Measurements from ENCODE around the gene SPOCK1.

SPOCK1 gene

DNA sequence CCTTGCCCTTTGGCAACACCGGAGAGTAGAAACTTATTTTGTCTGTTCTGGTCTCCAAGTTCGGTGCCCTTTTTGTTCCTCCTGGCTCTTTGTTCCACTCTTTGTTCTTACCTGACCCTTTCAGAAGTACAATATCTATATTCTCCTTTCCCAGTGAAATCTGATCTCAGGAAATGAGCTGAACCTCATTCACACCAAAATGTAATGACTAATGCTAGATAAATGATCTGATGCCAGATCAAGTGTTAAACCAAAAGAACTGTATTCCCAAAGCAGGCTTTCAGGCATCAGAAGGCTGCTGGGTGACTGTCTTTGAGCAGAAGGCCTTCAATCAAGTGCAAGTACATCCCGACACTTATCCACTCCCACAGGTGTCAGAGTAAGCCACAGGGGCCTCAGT lies 156.4 kb downstream of the SPOCK1 start:
- Histone ChIP-seq H4K91ac (ENCODE audit: low read length) (no peak overlapping the region), H2BK120ac (ENCODE audit: low read depth, low read length) (no peak overlapping the region), H2BK5ac (ENCODE audit: low read depth, low read length, poor library complexity, severe bottlenecking) (no peak overlapping the region), H3K4ac (ENCODE audit: low read depth in 1 of 2, low read length in 2 of 2) (no peak overlapping the region), H3K9ac (ENCODE audit: low read length) (no peak overlapping the region), H2BK12ac (ENCODE audit: low read length in 2 of 2) (no peak overlapping the region), H3K4me2 (ENCODE audit: low read length, poor library complexity, severe bottlenecking) (no peak overlapping the region), H3K23ac (ENCODE audit: low read length in 2 of 2) (no peak overlapping the region), H3K4me3 (ENCODE audit: insufficient read depth in 1 of 2, low read depth in 1 of 2, low read length in 2 of 2) (no peak overlapping the region), H3K14ac (ENCODE audit: low read length in 2 of 2) (no peak overlapping the region), H4K8ac (ENCODE audit: low read length) (no peak overlapping the region), H2AFZ (ENCODE audit: low read depth, low read length) (no peak overlapping the region), H2BK15ac (ENCODE audit: low read depth, poor library complexity, severe bottlenecking) (no peak overlapping the region), H3K27ac (ENCODE audit: low read length, poor library complexity, severe bottlenecking) (no peak overlapping the region), H3K4me1 (ENCODE audit: control insufficient read depth, insufficient read depth, low read depth, low read length) (peaks cover 2% of the 10 kb centered on the region), H3K9me3 (ENCODE audit: control insufficient read depth, low read length) (no peaks in the 10 kb centered on the region), H2AK5ac (ENCODE audit: low read length, severe bottlenecking) (no peak overlapping the region), H3K79me1 (replicated peaks; ENCODE audit: low read length, poor library complexity, severe bottlenecking) (no peaks in the 10 kb centered on the region), H3K27me3 (ENCODE audit: control insufficient read depth in 1 of 2, insufficient read depth in 1 of 2, low read length in 2 of 2) (no peaks in the 10 kb centered on the region), H3K18ac (ENCODE audit: low read depth in 1 of 2, low read length in 2 of 2) (no peak overlapping the region), H3K36me3 (ENCODE audit: control insufficient read depth in 1 of 2, insufficient read depth in 2 of 2, low read depth in 1 of 2, low read length in 2 of 2) (peaks cover 0 to 8% of the 10 kb centered on the region in 2 experiments)
- 72% methylated on average over 3 of the region's 3 CpGs for WGBS
- no peak for DNase-seq

DNA sequence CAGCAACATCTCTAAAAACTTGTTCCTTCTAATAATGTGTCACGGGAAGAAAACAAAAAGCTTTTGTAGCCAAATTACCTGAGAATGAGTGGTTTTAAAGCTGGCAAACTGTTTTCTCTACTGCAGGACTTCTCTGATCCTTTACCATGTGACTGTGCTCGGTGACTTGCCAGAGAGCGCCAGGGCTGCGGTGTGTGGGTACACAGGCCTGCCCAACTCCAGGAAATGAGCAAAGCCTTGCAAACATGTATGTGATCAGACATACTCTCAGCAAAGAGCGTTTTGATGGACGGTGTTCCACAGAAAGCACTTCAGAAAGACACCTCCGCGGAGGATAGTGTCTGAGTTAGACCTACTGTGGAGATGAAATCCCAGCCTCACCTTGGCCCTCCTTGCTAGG lies 157.3 kb downstream of the SPOCK1 start:
- Histone ChIP-seq H3K79me1 (replicated peaks; ENCODE audit: low read length, poor library complexity, severe bottlenecking) (no peaks in the 10 kb centered on the region), H3K4me1 (ENCODE audit: control insufficient read depth, insufficient read depth, low read depth, low read length) (peaks cover 2% of the 10 kb centered on the region), H3K18ac (ENCODE audit: low read depth in 1 of 2, low read length in 2 of 2) (no peak overlapping the region), H3K27ac (ENCODE audit: low read length, poor library complexity, severe bottlenecking) (no peak overlapping the region), H3K9ac (ENCODE audit: low read length) (no peak overlapping the region), H3K14ac (ENCODE audit: low read length in 2 of 2) (no peak overlapping the region), H4K8ac (ENCODE audit: low read length) (no peak overlapping the region), H2AK5ac (ENCODE audit: low read length, severe bottlenecking) (no peak overlapping the region), H3K27me3 (ENCODE audit: control insufficient read depth in 1 of 2, insufficient read depth in 1 of 2, low read length in 2 of 2) (peaks cover 0 to 7% of the 10 kb centered on the region in 2 experiments), H4K91ac (ENCODE audit: low read length) (no peak overlapping the region), H3K4me3 (ENCODE audit: insufficient read depth in 1 of 2, low read depth in 1 of 2, low read length in 2 of 2) (no peak overlapping the region), H3K9me3 (ENCODE audit: control insufficient read depth, low read length) (no peaks in the 10 kb centered on the region), H2BK15ac (ENCODE audit: low read depth, poor library complexity, severe bottlenecking) (no peak overlapping the region), H2BK5ac (ENCODE audit: low read depth, low read length, poor library complexity, severe bottlenecking) (no peak overlapping the region), H3K23ac (ENCODE audit: low read length in 2 of 2) (no peak overlapping the region), H3K4me2 (ENCODE audit: low read length, poor library complexity, severe bottlenecking) (no peak overlapping the region), H3K4ac (ENCODE audit: low read depth in 1 of 2, low read length in 2 of 2) (no peak overlapping the region), H2BK120ac (ENCODE audit: low read depth, low read length) (no peak overlapping the region), H2BK12ac (ENCODE audit: low read length in 2 of 2) (no peak overlapping the region), H3K36me3 (ENCODE audit: control insufficient read depth in 1 of 2, insufficient read depth in 2 of 2, low read depth in 1 of 2, low read length in 2 of 2) (peaks cover 0 to 8% of the 10 kb centered on the region in 2 experiments), H2AFZ (ENCODE audit: low read depth, low read length) (no peak overlapping the region)
- DNase-seq = no peak
- 77% methylated on average over 8 of the region's 8 CpGs for WGBS

DNA sequence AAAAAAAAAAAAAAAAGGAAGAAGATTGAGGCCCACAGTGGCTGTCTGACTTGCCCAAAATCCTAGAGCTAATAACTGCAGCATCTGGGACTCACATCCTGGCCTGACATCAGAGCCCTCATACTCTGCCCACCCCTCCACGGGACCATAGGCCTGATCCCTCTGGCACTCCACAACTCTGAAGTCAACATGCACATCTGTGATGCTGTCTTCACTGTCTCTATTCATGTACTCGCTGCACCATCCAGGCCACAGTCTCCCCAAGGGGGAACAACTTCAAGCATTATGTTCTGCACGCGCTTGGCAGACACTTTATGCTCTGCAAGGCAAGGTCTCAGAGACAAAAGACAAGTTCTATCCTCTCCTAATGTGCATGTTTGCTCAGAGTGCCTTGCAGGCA lies 158.2 kb downstream of the SPOCK1 start:
- Histone ChIP-seq H3K4me2 (ENCODE audit: low read length, poor library complexity, severe bottlenecking) (no peak overlapping the region), H3K36me3 (ENCODE audit: control insufficient read depth in 1 of 2, insufficient read depth in 2 of 2, low read depth in 1 of 2, low read length in 2 of 2) (peaks cover 0 to 8% of the 10 kb centered on the region in 2 experiments), H3K4me3 (ENCODE audit: insufficient read depth in 1 of 2, low read depth in 1 of 2, low read length in 2 of 2) (no peak overlapping the region), H3K4ac (ENCODE audit: low read depth in 1 of 2, low read length in 2 of 2) (no peak overlapping the region), H3K27ac (ENCODE audit: low read length, poor library complexity, severe bottlenecking) (no peak overlapping the region), H2AK5ac (ENCODE audit: low read length, severe bottlenecking) (no peak overlapping the region), H3K79me1 (replicated peaks; ENCODE audit: low read length, poor library complexity, severe bottlenecking) (no peaks in the 10 kb centered on the region), H3K18ac (ENCODE audit: low read depth in 1 of 2, low read length in 2 of 2) (no peak overlapping the region), H3K9ac (ENCODE audit: low read length) (no peak overlapping the region), H3K14ac (ENCODE audit: low read length in 2 of 2) (no peak overlapping the region), H3K23ac (ENCODE audit: low read length in 2 of 2) (no peak overlapping the region), H3K4me1 (ENCODE audit: control insufficient read depth, insufficient read depth, low read depth, low read length) (peaks cover 2% of the 10 kb centered on the region), H2BK12ac (ENCODE audit: low read length in 2 of 2) (no peak overlapping the region), H3K9me3 (ENCODE audit: control insufficient read depth, low read length) (no peaks in the 10 kb centered on the region), H2BK15ac (ENCODE audit: low read depth, poor library complexity, severe bottlenecking) (no peak overlapping the region), H4K8ac (ENCODE audit: low read length) (no peak overlapping the region), H2BK5ac (ENCODE audit: low read depth, low read length, poor library complexity, severe bottlenecking) (no peak overlapping the region), H2AFZ (ENCODE audit: low read depth, low read length) (no peak overlapping the region), H3K27me3 (ENCODE audit: control insufficient read depth in 1 of 2, insufficient read depth in 1 of 2, low read length in 2 of 2) (peaks cover 0 to 7% of the 10 kb centered on the region in 2 experiments), H4K91ac (ENCODE audit: low read length) (no peak overlapping the region), H2BK120ac (ENCODE audit: low read depth, low read length) (no peak overlapping the region)
- DNase-seq = no peak
- 87% methylated on average over 4 of the region's 4 CpGs for WGBS

DNA sequence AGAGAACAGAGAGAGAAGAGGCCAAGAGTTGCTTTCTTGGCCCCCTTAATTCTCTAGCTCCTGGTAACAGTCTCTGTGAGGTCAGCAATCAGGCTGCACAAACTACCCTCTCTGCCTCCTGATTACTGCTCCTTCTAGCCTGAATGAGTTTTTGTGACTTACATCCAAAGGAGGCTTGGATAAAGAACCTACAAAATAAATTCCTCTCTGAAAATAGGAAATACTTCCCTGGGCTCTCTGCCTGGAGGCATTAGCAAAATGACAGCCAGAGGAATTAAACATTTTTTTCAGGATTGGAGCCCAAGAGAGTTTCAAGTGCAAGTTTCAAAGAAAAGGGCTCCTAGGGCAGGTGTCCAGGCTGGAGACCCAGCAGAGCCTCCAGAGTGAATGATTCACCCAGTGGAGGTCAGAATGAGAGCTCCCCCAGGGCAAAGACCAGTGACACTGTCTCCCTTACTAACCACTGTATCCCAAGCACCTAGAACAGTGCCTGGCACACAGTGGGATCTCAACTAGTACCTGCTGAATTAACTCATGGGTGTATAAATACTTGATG lies 162.5 kb downstream of the SPOCK1 start:
- H3K79me1 ChIP-seq (replicated peaks; ENCODE audit: low read length, poor library complexity, severe bottlenecking) = no peaks in the 10 kb centered on the region
- no peak overlapping the region for H3K9ac ChIP-seq (ENCODE audit: low read length)
- peaks cover 0 to 4% of the 10 kb centered on the region in 2 experiments for H3K36me3 ChIP-seq (ENCODE audit: control insufficient read depth in 1 of 2, insufficient read depth in 2 of 2, low read depth in 1 of 2, low read length in 2 of 2)
- DNase-seq = no peak
- no peaks in the 10 kb centered on the region for H3K9me3 ChIP-seq (ENCODE audit: control insufficient read depth, low read length)
- H4K8ac ChIP-seq (ENCODE audit: low read length) = no peak overlapping the region
- no peak overlapping the region for H3K14ac ChIP-seq (ENCODE audit: low read length in 2 of 2)
- no peak overlapping the region for H2AFZ ChIP-seq (ENCODE audit: low read depth, low read length)
- no peak overlapping the region for H2BK5ac ChIP-seq (ENCODE audit: low read depth, low read length, poor library complexity, severe bottlenecking)
- no peak overlapping the region for H4K91ac ChIP-seq (ENCODE audit: low read length)
- H2AK5ac ChIP-seq (ENCODE audit: low read length, severe bottlenecking) = no peak overlapping the region
- no peak overlapping the region for H3K4ac ChIP-seq (ENCODE audit: low read depth in 1 of 2, low read length in 2 of 2)
- H2BK12ac ChIP-seq (ENCODE audit: low read length in 2 of 2) = no peak overlapping the region
- no peak overlapping the region for H2BK120ac ChIP-seq (ENCODE audit: low read depth, low read length)
- H3K4me2 ChIP-seq (ENCODE audit: low read length, poor library complexity, severe bottlenecking) = no peak overlapping the region
- H3K4me1 ChIP-seq (ENCODE audit: control insufficient read depth, insufficient read depth, low read depth, low read length) = no peaks in the 10 kb centered on the region
- no peak overlapping the region for H3K18ac ChIP-seq (ENCODE audit: low read depth in 1 of 2, low read length in 2 of 2)
- H3K4me3 ChIP-seq (ENCODE audit: insufficient read depth in 1 of 2, low read depth in 1 of 2, low read length in 2 of 2) = no peak overlapping the region
- peaks cover 0 to 10% of the 10 kb centered on the region in 2 experiments for H3K27me3 ChIP-seq (ENCODE audit: control insufficient read depth in 1 of 2, insufficient read depth in 1 of 2, low read length in 2 of 2)
- no peak overlapping the region for H2BK15ac ChIP-seq (ENCODE audit: low read depth, poor library complexity, severe bottlenecking)
- H3K23ac ChIP-seq (ENCODE audit: low read length in 2 of 2) = no peak overlapping the region
- H3K27ac ChIP-seq (ENCODE audit: low read length, poor library complexity, severe bottlenecking) = no peak overlapping the region
